GM12873 (cell line): ENCODE data around the gene FASN.

ENCODE experiments used
- CTCF ChIP-seq: IDR thresholded peaks from 2 replicates; pipeline ENCODE4 v1.5.1; 2012; ENCODE audit warnings: low read depth, mild to moderate bottlenecking, moderate library complexity, low read length, control low read depth; ENCODE audit not compliant: insufficient read depth; ENCODE audit errors: missing control alignments

Gene FASN

DNA sequence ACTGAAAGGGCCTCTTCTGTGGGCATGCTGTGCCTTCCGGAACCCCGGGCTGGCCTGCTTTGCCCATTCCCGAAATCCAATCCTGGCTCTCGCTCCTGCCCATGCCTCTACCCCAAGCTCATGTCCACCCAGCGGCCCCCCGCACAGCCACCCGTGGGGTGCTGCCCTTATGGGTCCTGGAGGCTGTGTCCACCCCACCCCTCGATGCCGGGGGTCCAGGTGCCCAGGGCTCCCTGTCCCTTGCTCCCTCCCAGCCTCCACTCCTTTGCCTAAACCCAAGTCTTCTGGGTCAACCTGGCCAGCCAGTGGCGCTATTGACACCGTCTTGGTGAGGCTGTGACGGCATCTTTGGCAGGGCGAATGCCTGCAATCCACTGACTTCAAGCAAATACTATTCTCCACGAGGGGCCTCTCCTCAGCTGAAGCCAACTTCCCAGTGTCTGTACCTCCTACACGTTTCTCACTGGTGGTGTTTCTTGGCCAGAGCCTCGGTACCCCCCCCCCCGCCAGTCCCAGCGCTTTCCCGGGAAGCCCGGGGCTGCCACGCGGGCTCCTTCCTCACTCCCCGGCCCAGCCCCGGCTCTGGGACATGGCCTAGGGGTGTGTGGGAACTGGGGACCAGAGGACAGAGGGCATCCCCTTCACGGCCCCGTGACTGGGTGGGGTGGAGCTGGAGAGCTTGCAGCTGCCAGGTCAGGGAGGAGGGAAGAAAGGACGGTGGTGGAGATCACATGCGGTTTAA lies 20.2 kb downstream of the FASN start:
- TF ChIP-seq CTCF: no peak

- no peak for TF ChIP-seq CTCF
Measured at GRCh38 chr17:82076785-82077591, 21.0 kb downstream of the FASN start.

DNA sequence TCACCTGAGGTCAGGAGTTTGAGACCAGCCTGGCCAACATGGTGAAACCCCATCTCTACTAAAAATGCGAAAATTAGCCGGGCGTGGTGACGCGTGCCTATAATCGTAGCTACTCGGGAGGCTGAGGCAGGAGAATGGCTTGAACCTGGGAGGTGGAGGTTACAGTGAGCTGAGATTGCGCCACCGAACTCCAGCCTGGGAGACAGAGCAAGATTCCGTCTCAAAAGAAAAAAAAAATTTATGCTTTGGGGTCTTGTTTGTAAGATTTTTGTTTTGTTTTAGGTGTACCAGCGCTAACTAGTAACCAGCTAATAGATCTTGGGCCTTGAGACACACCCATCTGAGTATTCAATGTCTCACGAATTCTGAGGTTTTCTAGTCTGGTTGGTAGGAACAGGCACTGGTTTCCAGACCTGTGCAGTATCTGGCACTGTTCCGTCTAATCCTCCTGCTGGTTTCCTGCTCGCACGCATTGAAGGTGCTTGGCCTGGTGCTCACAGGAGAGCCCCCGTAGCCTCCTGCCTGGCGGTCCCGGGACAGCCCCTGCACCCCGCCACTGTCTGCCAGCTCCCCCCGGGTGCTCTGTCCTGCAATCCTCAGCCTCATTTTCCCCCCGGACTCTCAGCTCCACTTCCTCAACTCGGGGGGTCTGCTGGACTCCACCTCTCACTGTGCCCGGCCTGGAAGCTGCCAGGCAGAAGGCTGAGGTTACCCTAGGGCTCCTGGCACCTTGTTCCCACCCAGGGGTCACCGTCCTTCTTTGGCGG lies 21.8 kb downstream of the FASN start:
- no peak for TF ChIP-seq CTCF

GRCh38 chr17:82073446-82073845 lies 24.6 kb downstream of the FASN start:
- TF ChIP-seq CTCF: no peak

DNA sequence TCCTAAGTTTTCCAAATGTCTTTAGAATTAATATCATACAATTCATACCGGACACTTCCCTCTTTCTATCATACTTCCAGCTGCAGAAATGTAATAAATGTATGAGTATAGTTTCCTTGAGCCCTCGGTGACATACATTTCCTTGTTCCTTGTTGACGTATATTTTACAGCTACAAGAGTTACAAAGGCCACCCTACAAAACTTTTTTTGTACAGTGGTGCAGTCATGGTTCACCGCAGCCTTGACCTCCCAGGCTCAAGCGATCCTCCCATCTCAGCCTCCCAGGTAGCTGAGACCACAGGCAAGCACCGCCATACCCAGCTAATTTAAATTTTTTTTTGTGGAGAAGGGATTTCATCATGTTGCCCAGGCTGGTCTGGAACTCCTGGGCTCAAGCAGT lies 25.2 kb downstream of the FASN start:
- no peak for TF ChIP-seq CTCF

DNA sequence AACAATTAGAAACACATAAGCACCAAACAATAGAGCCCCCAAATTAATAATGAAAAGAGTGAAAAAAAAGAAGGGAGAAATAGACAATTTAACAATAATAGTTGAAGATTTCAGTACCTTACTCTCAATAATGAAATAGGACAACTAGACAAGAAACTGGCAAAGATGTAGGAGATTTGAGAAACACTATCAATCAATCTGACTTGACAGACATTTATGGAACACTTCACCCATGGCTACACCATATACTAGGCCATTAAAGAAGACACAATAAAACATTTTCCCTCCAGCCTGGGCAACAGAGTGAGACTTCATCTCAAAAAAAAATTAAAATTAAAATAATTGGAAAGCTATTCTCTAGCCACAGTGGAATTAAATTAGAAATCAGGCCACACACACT lies 27.4 kb downstream of the FASN start:
- TF ChIP-seq CTCF: no peak
